SK-N-SH (cell line): Measurements from ENCODE around the gene SPRY1.

Source experiments
- CHD2 ChIP-seq: fragments of 150-350 bp; IDR thresholded peaks from 2 replicates; pipeline ENCODE4 v1.6.1; 2018; ENCODE audit warnings: low read length; ENCODE audit not compliant: partially characterized antibody
- EZH2phosphoT487 ChIP-seq: fragments of 200-600 bp; sonication (generic); IDR thresholded peaks from 2 replicates; pipeline ENCODE4 v1.6.1; 2017; ENCODE audit warnings: low read depth, mixed run types, mild to moderate bottlenecking, antibody characterized with exemption, moderate library complexity, borderline replicate concordance
- FOXM1 ChIP-seq: IDR thresholded peaks from 2 replicates; pipeline ENCODE4 v1.4.0; 2012; ENCODE audit warnings: low read depth, mild to moderate bottlenecking
- GABPA ChIP-seq: IDR thresholded peaks from 2 replicates; pipeline ENCODE4 v1.4.0; 2012; ENCODE audit warnings: low read depth, mild to moderate bottlenecking
- JUND ChIP-seq: IDR thresholded peaks from 2 replicates; pipeline ENCODE4 v1.4.0; 2012
- MAX ChIP-seq: IDR thresholded peaks from 2 replicates; pipeline ENCODE4 v1.4.0; 2012; ENCODE audit warnings: low read depth
- NRF1 ChIP-seq: IDR thresholded peaks from 2 replicates; pipeline ENCODE4 v1.6.1; 2012; ENCODE audit warnings: low read depth, mild to moderate bottlenecking, low read length
- RAD21 ChIP-seq: IDR thresholded peaks from 2 replicates; pipeline ENCODE4 v1.6.1; 2012; ENCODE audit warnings: mild to moderate bottlenecking, low read length
- SIN3A ChIP-seq: IDR thresholded peaks from 2 replicates; pipeline ENCODE4 v1.6.1; 2012; ENCODE audit warnings: low read depth, mild to moderate bottlenecking, low read length, moderate library complexity, borderline replicate concordance
- SMC3 ChIP-seq: IDR thresholded peaks from 2 replicates; pipeline ENCODE4 v1.6.1; 2012; ENCODE audit warnings: low read depth, low read length, improper control_type of control experiment
- TAF1 ChIP-seq: IDR thresholded peaks from 2 replicates; pipeline ENCODE4 v1.6.1; 2012; ENCODE audit warnings: low read depth, mild to moderate bottlenecking, low read length, moderate library complexity, borderline replicate concordance
- TF ChIP-seq, protein P1 (sequence below): fragments of 200-600 bp; sonication (generic); IDR thresholded peaks from 2 replicates; pipeline ENCODE4 v1.6.1; 2017; ENCODE audit warnings: antibody characterized with exemption, mild to moderate bottlenecking, moderate library complexity
- TF ChIP-seq, protein P2 (sequence below): IDR thresholded peaks from 2 replicates; pipeline ENCODE4 v1.6.1; 2012; ENCODE audit warnings: mild to moderate bottlenecking, low read depth, low read length, moderate library complexity

DNA sequence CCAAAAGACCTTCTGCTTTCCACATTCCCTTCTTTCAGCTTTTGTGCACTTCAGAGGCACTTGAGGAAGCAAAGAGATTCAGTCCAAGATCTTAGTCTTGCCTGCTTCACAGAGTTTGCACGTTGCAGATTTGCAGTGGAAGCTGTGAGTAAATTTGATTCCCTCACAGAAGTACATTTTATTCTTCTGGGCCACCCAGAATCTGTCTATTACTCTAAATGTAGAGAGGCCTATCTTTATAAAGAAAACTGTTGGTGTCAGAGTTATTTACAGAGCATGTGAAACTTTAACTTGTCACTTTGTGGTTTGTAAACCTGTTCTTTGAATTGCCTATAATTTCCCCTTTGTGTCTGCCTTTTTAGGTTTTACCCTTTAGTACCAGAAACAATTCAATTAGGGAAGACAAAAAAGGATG lies 15.5 kb downstream of the SPRY1 start:
- TF ChIP-seq NRF1 (no peak), EZH2phosphoT487 (no peak), CHD2 (no peak), SMC3 (no peak), JUND (no peak), RAD21 (no peak), GABPA (no peak), SIN3A (no peak), MAX (no peak), FOXM1 (no peak), TAF1 (no peak)
- TF ChIP-seq, protein P1, sequence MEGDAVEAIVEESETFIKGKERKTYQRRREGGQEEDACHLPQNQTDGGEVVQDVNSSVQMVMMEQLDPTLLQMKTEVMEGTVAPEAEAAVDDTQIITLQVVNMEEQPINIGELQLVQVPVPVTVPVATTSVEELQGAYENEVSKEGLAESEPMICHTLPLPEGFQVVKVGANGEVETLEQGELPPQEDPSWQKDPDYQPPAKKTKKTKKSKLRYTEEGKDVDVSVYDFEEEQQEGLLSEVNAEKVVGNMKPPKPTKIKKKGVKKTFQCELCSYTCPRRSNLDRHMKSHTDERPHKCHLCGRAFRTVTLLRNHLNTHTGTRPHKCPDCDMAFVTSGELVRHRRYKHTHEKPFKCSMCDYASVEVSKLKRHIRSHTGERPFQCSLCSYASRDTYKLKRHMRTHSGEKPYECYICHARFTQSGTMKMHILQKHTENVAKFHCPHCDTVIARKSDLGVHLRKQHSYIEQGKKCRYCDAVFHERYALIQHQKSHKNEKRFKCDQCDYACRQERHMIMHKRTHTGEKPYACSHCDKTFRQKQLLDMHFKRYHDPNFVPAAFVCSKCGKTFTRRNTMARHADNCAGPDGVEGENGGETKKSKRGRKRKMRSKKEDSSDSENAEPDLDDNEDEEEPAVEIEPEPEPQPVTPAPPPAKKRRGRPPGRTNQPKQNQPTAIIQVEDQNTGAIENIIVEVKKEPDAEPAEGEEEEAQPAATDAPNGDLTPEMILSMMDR = no peak
- TF ChIP-seq, protein P2, sequence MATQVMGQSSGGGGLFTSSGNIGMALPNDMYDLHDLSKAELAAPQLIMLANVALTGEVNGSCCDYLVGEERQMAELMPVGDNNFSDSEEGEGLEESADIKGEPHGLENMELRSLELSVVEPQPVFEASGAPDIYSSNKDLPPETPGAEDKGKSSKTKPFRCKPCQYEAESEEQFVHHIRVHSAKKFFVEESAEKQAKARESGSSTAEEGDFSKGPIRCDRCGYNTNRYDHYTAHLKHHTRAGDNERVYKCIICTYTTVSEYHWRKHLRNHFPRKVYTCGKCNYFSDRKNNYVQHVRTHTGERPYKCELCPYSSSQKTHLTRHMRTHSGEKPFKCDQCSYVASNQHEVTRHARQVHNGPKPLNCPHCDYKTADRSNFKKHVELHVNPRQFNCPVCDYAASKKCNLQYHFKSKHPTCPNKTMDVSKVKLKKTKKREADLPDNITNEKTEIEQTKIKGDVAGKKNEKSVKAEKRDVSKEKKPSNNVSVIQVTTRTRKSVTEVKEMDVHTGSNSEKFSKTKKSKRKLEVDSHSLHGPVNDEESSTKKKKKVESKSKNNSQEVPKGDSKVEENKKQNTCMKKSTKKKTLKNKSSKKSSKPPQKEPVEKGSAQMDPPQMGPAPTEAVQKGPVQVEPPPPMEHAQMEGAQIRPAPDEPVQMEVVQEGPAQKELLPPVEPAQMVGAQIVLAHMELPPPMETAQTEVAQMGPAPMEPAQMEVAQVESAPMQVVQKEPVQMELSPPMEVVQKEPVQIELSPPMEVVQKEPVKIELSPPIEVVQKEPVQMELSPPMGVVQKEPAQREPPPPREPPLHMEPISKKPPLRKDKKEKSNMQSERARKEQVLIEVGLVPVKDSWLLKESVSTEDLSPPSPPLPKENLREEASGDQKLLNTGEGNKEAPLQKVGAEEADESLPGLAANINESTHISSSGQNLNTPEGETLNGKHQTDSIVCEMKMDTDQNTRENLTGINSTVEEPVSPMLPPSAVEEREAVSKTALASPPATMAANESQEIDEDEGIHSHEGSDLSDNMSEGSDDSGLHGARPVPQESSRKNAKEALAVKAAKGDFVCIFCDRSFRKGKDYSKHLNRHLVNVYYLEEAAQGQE = no peak
